Immature natural killer cell (primary cell): Measurements from ENCODE around the gene SPINT2. TPM values are rescaled to one million over a fixed set of nuclear protein-coding genes. Genes with fewer than 3 reads are reported as not detected.
"Not testable (repeated sequence)": the region's sequence is repeated elsewhere in the genome, so short reads cannot be mapped to it uniquely, and the experiment has no call there.

Source experiments
- DNase-seq, 3 donors: peaks; one replicate each; pipeline ENCODE4 v3.0.0; 2022; ENCODE audit warnings: mixed read lengths in 1 of 3
- H3K27ac Mint-ChIP-seq, 6 donors: one replicate each; pipeline ENCODE4 v1.8.0; 2020; ENCODE audit warnings: mixed read lengths in 6 of 6, mild to moderate bottlenecking in 5 of 6, inconsistent platforms in 4 of 6, moderate library complexity in 3 of 6
- H3K27me3 Mint-ChIP-seq, 3 donors: one replicate each; pipeline ENCODE4 v1.8.0; 2020 to 2021; ENCODE audit warnings: low read depth in 3 of 3, mild to moderate bottlenecking in 3 of 3, mixed read lengths in 3 of 3, moderate library complexity in 3 of 3, inconsistent platforms in 1 of 3
- H3K36me3 Mint-ChIP-seq, 3 donors: one replicate each; pipeline ENCODE4 v1.8.0; 2020; ENCODE audit warnings: mixed read lengths in 3 of 3, inconsistent platforms in 2 of 3, mild to moderate bottlenecking in 2 of 3
- H3K4me1 Mint-ChIP-seq, 2 donors: one replicate each; pipeline ENCODE4 v1.8.0; 2020; ENCODE audit warnings: inconsistent platforms in 2 of 2, mild to moderate bottlenecking in 2 of 2, mixed read lengths in 2 of 2, moderate library complexity in 1 of 2
- H3K4me3 Mint-ChIP-seq, 5 donors: one replicate each; pipeline ENCODE4 v1.8.0; 2020; ENCODE audit warnings: mild to moderate bottlenecking in 5 of 5, mixed read lengths in 5 of 5, inconsistent platforms in 3 of 5, moderate library complexity in 3 of 5
- H3K9me3 Mint-ChIP-seq, 6 donors: one replicate each; pipeline ENCODE4 v1.8.0; 2020; ENCODE audit warnings: mild to moderate bottlenecking in 6 of 6, mixed read lengths in 6 of 6, inconsistent platforms in 4 of 6, moderate library complexity in 3 of 6
- polyA plus RNA-seq, 3 donors: library from polyadenylated mRNA; unstranded; fragments of 300-500 nt; fragmentation: Illumina TruSeq; gene quantifications; one replicate each; pipeline ENCODE4 v1.2.3, GENCODE V29; 2021

SPINT2 gene
- polyA plus RNA-seq: 10 to 100 TPM in 2 of 3 donors, 1 to 10 TPM in 1; 4.3 to 29.1 (median 22.4) TPM

DNA sequence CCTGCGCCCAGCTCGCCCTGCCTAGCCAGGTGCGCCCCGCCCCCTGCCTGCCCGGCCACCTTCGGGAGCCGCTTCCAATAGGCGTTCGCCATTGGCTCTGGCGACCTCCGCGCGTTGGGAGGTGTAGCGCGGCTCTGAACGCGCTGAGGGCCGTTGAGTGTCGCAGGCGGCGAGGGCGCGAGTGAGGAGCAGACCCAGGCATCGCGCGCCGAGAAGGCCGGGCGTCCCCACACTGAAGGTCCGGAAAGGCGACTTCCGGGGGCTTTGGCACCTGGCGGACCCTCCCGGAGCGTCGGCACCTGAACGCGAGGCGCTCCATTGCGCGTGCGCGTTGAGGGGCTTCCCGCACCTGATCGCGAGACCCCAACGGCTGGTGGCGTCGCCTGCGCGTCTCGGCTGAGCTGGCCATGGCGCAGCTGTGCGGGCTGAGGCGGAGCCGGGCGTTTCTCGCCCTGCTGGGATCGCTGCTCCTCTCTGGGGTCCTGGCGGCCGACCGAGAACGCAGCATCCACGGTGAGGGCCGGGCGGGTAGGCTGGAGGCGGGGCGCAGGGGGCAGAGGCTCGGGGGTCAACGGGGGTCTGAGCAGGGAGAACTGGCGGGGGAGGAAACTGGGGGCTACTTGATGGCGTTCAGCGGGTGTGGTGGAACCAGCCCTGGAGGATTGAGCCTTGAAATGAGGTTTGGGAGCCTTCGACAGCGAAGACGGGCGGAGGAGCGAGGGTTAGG lies at the start of gene SPINT2:
Gene SPINT2 (plus strand): TSS at position 88 of the 727 bp plus-strand sequence. CDS start 320 bp downstream, at position 408.
- Mint-ChIP-seq H3K27me3 (peaks cover 8 to 16% (median 11%) of the 10 kb centered on the region in 3 donors), H3K4me3 (peak within 1 kb of the TSS; percentile 68 to 81 (median 77)), H3K36me3 (no peaks in the 10 kb centered on the region), H3K27ac (no peak within 1 kb of the TSS), H3K9me3 (no peaks in the 10 kb centered on the region), H3K4me1 (peaks cover 10 to 13% of the 10 kb centered on the region in 2 donors)
- DNase-seq: peak in 1 of 3 donors; percentile 6

GRCh38 chr19:38216785-38217641 lies 47.4 kb upstream of the SPINT2 start:
- Mint-ChIP-seq H3K9me3 (peaks cover 0 to 8% (median 7%) of the 10 kb centered on the region in 6 donors), H3K27me3 (peaks cover 42 to 44% (median 43%) of the 10 kb centered on the region in 3 donors), H3K36me3 (peaks cover 0 to 5% (median 3%) of the 10 kb centered on the region in 3 donors), H3K27ac (no peak overlapping the region), H3K4me3 (no peak overlapping the region), H3K4me1 (peaks cover 15 to 17% of the 10 kb centered on the region in 2 donors)
- DNase-seq: no peak

DNA sequence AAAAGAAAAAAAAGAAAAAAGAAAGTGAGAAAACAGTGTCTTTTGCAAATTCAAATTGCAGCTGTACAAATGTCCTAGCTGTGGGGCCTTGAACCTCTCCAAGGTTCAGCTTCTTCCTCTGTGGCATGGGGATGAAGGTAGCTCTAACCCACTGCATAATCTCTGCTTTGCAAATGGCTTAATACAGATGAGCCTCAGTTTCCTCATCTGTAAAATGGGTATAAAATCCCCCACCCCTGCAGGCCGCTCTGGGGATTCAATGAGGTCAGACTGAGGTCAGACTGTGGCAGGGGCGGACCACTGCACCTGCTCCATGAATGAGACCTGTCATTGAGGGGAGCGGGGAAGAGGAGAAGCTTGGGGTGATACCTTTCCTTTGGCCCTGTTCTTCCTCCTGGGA lies 46.2 kb upstream of the SPINT2 start:
- Mint-ChIP-seq H3K9me3 (peaks cover 4 to 8% (median 7%) of the 10 kb centered on the region in 6 donors), H3K27me3 (peaks cover 41 to 43% (median 42%) of the 10 kb centered on the region in 3 donors), H3K4me3 (no peak overlapping the region), H3K36me3 (peaks cover 4 to 5% (median 5%) of the 10 kb centered on the region in 3 donors), H3K4me1 (peaks cover 16% of the 10 kb centered on the region in 2 donors), H3K27ac (no peak overlapping the region)
- no peak for DNase-seq

DNA sequence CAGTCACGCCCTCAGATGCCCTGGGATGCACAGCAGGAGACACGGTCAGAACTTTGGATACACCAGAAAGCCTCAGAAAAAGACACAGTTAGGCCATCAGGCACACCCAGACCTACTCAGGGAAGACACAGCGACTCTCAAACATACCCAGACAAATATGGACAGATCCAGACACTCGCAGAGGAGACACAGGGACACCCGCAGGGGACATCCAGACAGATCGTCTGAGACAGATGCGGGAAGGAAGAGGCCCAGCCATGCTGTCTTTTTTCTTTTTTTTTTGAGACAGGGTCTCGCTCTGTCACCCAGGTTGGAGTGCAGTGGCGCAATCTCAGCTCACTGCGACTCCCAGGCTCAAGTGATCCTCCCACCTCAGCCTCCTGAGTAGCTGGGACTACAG lies 45.2 kb upstream of the SPINT2 start:
- peaks cover under 1 to 4% (median 1%) of the 10 kb centered on the region in 6 donors for H3K9me3 Mint-ChIP-seq
- no peak overlapping the region for H3K27ac Mint-ChIP-seq

GRCh38 chr19:38221421-38221820 lies 43.0 kb upstream of the SPINT2 start:
- Mint-ChIP-seq H3K9me3 (peaks cover 0 to 4% (median 0%) of the 10 kb centered on the region in 6 donors), H3K27ac (no peak overlapping the region), H3K36me3 (peaks cover 2 to 8% (median 4%) of the 10 kb centered on the region in 3 donors), H3K27me3 (peaks cover 27 to 40% (median 40%) of the 10 kb centered on the region in 3 donors), H3K4me1 (peaks cover 12 to 17% of the 10 kb centered on the region in 2 donors), H3K4me3 (no peak overlapping the region)
- no peak for DNase-seq

More for the DNA sequence above, 45.2 kb upstream of the SPINT2 start:
- Mint-ChIP-seq H3K36me3 (peaks cover under 1 to 8% (median 4%) of the 10 kb centered on the region in 3 donors), H3K4me3 (peak overlapping the region in 1 of 5 donors; percentile 27), H3K4me1 (peaks cover 14% of the 10 kb centered on the region in 2 donors), H3K27me3 (peaks cover 34 to 38% (median 37%) of the 10 kb centered on the region in 3 donors)
- DNase-seq: no peak

DNA sequence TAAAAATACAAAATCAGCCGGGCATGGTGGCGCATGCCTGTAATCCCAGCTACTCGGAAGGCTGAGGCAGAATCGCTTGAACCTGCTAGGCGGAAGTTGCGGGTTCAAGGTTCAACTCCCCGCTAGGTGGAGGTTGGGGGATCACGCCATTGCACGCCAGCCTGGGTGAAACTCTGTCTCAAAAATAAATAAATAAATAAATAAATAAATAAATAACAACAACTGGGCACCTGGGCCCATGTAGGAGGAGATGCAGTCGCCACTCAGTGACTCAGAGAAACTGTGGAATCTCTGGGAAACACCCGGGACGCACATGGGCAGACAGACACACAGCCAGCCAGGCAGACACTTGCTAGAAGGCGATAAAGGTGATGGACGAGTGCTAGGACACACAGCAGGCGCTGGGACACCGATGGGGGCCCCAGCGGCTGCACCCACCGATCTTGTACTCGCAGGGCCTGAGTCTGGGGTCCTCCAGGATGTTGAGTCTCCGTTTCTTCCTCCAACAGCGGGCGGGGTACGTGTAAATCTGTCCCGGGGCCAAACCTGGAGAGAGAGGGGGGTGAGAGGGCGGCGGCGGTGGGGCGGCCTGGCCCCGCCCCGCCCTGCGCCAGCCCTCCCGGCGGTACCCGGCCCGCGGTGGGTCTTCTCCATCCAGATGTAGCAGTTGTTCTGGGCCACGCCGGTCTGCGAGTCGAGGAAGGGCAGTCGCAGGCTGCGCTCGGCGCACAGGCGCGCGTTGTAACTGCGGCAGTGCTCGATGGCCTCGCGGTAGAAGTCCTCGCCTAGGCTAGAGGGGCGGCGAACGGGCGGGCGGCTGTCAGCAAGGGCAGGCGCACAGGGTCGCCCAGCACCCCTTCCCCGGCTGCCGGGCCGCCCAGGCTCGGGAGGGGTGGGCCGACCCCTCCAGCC lies 42.2 kb upstream of the SPINT2 start:
- no peak for DNase-seq
- Mint-ChIP-seq H3K4me1 (peaks cover 15 to 22% of the 10 kb centered on the region in 2 donors), H3K4me3 (no peak overlapping the region), H3K27ac (no peak overlapping the region), H3K36me3 (peaks cover 3 to 8% (median 4%) of the 10 kb centered on the region in 3 donors), H3K27me3 (peaks cover 28 to 46% (median 42%) of the 10 kb centered on the region in 3 donors), H3K9me3 (peaks cover 0 to 4% (median 0%) of the 10 kb centered on the region in 6 donors)

- Mint-ChIP-seq H3K27ac (no peak overlapping the region), H3K9me3 (peaks cover 0 to 4% (median 0%) of the 10 kb centered on the region in 6 donors), H3K4me1 (peaks cover 18 to 22% of the 10 kb centered on the region in 2 donors), H3K36me3 (peaks cover 3 to 8% (median 4%) of the 10 kb centered on the region in 3 donors), H3K27me3 (peaks cover 25 to 52% (median 45%) of the 10 kb centered on the region in 3 donors), H3K4me3 (peak overlapping the region in 3 of 5 donors; percentile 3 to 47 (median 12))
- no peak for DNase-seq
These were observed 41.3 kb upstream of the SPINT2 start for GRCh38 chr19:38223119-38223523.

DNA sequence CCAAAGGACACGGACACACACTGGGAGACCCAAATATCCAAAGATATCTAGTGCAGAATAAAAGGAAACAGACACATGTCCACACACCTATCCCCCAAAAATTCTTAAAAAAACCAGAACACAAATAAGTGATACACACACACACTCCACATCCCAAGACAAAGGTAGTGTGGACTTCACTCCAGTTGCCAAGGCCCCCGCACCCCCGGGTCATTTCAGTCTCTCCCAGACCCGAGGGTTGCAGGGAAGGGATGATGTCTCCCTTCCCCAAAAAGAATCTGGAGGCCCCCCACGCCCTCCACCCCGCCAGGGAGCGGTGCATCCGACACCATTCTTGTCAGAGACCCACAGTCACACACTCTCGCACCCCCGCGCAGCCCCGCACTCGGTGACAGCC lies 40.8 kb upstream of the SPINT2 start:
- peaks cover 18 to 22% of the 10 kb centered on the region in 2 donors for H3K4me1 Mint-ChIP-seq
- H3K4me3 Mint-ChIP-seq: peak overlapping the region in 4 of 5 donors; percentile 3 to 47 (median 29)
- H3K27ac Mint-ChIP-seq: no peak overlapping the region
- DNase-seq: no peak
- peaks cover 21 to 50% (median 43%) of the 10 kb centered on the region in 3 donors for H3K27me3 Mint-ChIP-seq
- peaks cover 3 to 8% (median 4%) of the 10 kb centered on the region in 3 donors for H3K36me3 Mint-ChIP-seq
- peaks cover 0 to 4% (median 0%) of the 10 kb centered on the region in 6 donors for H3K9me3 Mint-ChIP-seq

DNA sequence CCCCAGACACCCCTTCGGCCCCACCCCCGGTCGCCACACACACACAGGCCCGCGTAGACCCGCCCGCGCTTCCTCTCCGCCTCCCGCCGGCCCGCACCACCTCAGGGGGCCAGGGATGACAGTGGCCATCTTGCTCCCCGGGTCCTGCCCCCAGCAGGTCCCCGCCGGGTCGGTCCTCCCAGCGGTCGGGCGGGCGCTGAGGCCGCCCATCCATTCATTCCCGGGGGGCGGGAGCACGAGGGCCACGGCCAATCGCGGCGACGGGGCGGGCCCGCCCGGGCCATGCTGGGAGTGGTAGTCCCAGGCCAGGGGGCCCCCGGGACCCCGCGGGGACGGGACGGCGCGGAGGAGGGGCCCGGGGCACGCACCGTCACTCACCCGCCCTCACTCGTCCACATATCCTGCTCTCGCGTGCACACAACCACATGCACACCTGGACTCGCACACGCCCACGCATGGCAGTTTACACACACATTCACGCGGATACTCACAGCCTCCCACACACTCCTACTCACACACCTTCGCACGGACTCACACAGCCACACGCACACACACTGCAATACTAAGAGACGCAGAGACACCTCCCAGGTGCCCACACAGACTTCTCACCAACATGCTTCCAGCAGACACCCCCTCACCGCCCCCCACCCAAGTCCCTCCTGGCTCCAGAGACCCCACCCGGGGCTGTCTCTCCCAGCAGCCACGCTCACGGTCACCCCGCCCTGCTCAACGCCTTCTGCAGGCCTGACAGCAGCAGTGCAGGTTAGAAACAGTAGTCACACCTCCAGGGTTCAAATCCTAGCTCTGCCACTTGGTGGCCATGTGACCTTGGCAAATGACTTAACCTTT lies 40.1 kb upstream of the SPINT2 start, which contains the start of gene DPF1:
Gene DPF1 (minus strand): TSS at position 209 of the 849 bp plus-strand sequence. CDS start 80 bp downstream, at position 129.
- Mint-ChIP-seq H3K27me3 (peaks cover 21 to 46% (median 43%) of the 10 kb centered on the region in 3 donors), H3K9me3 (peaks cover 0 to 4% (median 0%) of the 10 kb centered on the region in 6 donors)

GRCh38 chr19:38224863-38225218 lies 39.5 kb upstream of the SPINT2 start:
- H3K27me3 Mint-ChIP-seq: peaks cover 22 to 44% (median 41%) of the 10 kb centered on the region in 3 donors
- H3K4me3 Mint-ChIP-seq: peak overlapping the region in 1 of 5 donors; percentile 81
- not testable (repeated sequence) for H3K9me3 Mint-ChIP-seq, H3K36me3 Mint-ChIP-seq, H3K27ac Mint-ChIP-seq, DNase-seq
- H3K4me1 Mint-ChIP-seq: peaks cover 20 to 22% of the 10 kb centered on the region in 2 donors

More for the DNA sequence above, 40.1 kb upstream of the SPINT2 start, which contains the start of gene DPF1:
- peaks cover 18 to 22% of the 10 kb centered on the region in 2 donors for H3K4me1 Mint-ChIP-seq
- H3K4me3 Mint-ChIP-seq: peak within 1 kb of the TSS; percentile 52 to 81 (median 74)
- peak in 1 of 3 donors; percentile 9 for DNase-seq
- H3K27ac Mint-ChIP-seq: peak within 1 kb of the TSS in 2 of 6 donors; percentile 38 to 75
- H3K36me3 Mint-ChIP-seq: peaks cover 3 to 8% (median 4%) of the 10 kb centered on the region in 3 donors

GRCh38 chr19:38227287-38228004 lies 36.9 kb upstream of the SPINT2 start:
- Mint-ChIP-seq H3K27ac (no peak overlapping the region), H3K27me3 (peaks cover 24 to 50% (median 27%) of the 10 kb centered on the region in 3 donors), H3K9me3 (peaks cover 0 to 4% (median 0%) of the 10 kb centered on the region in 6 donors), H3K36me3 (peaks cover 3 to 8% (median 4%) of the 10 kb centered on the region in 3 donors), H3K4me1 (peaks cover 20 to 22% of the 10 kb centered on the region in 2 donors), H3K4me3 (peak overlapping the region in 3 of 5 donors; percentile 21 to 38 (median 35))
- no peak for DNase-seq
